Stimulated activated CD8-positive, alpha-beta memory T cell treated with anti-CD3 and anti-CD28 coated beads, Interleukin-12 subunit alpha, Interleukin-12 subunit beta, amount 100 ng/mL, for 24 hours (primary cell): ENCODE data around the gene CNTNAP1.

Source experiments
- DNase-seq: peaks from one replicate; pipeline ENCODE4 v3.0.0-alpha.2; 2020; ENCODE audit errors: extremely low read depth

CNTNAP1 gene

DNA sequence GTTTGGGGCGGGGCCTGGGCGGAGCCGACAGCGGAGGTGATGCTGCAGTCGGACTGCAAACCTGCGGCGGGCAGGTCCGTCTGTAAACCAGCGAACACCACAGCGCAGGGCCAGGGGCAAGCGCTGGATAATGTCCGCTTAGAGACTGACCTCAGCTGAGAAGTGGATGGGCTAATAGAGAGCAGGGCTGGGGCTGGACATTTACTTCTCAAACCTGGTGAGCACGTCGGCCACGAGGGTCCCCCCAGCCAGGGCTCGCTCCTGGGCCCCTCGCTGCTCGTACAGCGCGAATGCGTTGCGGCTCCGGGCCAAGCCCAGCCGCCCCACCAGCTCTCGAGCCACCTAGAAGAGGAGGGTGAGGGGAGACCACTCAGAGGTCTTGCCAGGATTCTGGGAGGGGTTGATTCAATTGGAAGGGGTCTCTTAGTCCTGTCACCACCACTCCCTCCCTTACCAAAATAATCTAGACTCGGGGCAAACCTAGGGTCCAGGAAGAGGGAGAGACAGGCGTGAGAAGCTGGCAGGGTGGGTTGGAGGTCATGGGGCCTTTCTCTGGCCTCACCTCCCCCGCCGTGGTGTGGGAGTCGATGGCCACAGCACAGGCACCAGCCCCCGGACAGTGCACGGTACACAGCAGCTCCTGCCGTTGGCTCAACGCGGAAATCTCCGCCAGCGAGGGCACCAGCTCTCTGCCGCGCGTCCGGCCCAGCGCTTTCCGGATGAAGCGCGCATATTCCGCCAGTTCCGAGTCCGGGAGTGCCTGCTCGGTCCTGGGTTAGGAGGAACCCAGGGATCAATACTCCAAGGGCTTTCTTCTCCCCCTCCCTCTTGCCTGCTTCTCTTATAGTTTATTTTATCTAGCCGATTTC lies 11.3 kb upstream of the CNTNAP1 start:
- no peak for DNase-seq

GRCh38 chr17:42672038-42672437 lies 10.3 kb upstream of the CNTNAP1 start:
- no peak for DNase-seq

- DNase-seq = no peak
Measured at GRCh38 chr17:42673266-42673884, 9.0 kb upstream of the CNTNAP1 start.

DNA sequence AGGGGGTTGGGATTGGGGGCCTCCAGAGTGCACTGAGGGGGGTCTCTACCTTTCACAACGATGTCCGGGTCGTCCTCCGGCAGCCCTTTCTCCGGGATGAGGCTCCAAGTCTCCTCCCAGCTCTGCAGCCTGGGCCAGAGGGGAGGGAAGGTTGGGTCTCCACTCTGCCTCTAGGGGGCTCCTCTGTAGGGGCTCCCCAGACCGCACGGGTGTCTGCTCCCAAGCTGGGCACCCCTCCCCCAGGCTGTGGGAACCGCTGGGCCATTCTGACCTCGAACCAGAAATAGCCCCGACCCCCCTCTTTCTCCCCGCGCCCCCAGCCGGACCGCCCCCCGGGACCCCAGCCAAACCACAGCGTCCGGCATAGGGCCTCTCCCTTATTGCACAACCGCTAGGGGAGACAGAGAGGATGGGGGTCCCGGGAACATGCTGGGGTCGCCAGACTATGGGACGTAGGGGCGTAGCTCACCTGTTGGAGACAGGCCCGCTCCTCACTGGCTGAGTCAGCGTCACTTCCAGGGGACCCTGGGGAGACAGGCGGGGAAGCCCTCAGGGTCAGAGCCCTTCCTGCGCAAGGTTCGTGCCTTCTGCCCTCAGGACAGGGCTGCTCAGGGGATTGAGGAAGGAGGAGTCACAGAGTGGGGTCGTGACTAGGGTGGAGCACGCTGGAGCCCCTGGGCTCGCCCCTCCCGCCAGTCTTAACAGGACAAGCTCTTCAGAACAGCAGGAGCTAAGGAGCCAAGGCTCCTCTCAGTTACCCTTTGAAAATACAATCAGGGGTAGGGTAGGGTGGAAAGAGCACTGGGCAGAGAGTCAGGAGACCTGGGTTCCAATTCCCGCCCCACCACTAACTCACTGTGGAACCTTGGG lies 8.2 kb upstream of the CNTNAP1 start:
- no peak for DNase-seq

- no peak for DNase-seq
Measured at GRCh38 chr17:42674755-42675347, 7.5 kb upstream of the CNTNAP1 start.

GRCh38 chr17:42675348-42675964 lies 6.9 kb upstream of the CNTNAP1 start:
- no peak for DNase-seq

GRCh38 chr17:42675965-42676423 lies 6.3 kb upstream of the CNTNAP1 start:
- no peak for DNase-seq

DNA sequence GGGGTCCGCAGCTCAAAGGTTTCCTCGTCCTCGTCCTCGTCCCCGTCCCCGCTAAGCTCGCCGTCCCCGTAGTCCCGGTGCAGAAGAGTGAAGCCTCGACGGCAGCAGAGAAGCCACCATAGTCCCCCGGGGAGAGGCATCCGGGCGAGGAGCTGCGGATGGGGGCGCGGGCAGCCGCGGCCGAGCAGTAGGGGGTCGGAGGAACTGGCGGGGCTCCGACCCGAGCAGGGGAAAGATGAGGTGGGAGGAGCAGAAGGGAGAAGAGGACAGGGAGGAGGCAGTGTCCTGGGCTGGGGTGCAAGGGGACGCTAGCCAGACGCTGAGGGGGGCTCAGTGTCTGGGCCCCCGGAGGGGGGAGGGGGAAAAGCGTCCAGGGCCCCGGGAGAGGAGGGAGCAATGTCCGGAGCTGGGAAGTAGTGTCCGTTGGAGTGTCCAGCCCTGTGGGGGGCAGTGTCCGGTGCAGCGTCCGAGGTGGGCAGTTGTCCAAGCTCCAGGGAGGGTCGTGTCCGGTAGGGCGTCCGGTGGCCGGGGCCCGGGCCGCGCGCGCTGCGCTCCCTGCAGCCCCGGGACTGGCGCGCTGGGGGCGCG lies 5.8 kb upstream of the CNTNAP1 start, which contains the start of gene PLEKHH3:
PLEKHH3 (minus strand) TSS at position 571 of the 588 bp plus-strand sequence; CDS start at position 140, 431 bp downstream.
- DNase-seq = no peak

DNA sequence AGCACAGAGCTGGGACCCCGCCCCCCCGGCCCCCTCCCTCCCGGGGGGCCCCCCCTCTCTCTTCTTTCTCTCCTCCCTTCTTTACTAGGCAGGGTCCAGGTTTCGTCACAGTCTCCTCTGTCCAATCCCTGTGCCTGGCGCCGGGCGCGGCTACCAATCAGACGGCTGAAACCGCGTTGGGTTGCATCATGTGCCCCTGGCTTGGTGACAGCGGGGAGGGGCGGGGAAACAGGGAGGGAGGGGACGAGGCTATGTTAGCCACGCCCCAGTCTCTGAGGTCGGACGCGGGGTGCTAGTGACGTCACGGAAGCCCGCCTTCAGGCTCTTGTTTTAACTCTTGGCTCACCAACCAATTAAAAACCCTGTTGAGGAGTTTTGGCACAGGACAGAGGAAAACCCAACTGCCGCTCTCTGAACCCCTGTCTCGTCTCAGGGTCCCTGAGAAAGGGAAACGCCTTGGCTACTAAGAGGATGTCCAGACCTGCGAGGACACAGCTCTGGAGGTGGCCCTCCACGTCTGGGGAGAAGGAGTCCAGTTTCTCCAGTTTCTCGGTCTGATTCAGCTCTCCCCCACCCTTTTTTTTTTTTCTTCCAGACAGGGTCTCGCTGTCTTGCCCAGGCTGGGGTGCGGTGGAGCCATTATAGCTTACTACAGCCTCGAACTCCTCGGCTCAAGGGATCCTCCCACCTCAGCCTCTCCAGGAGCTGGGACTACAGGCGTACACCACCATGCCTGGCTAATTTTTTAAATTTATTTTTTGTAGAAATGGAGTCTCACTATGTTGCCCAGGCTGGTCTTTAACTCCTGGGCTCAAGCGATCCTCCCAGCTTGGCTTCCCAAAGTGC lies 5.1 kb upstream of the CNTNAP1 start:
- peak; percentile 96 for DNase-seq

GRCh38 chr17:42677921-42678781 lies 4.2 kb upstream of the CNTNAP1 start:
- DNase-seq = peak; percentile 50

- DNase-seq = no peak
Measured at GRCh38 chr17:42678951-42679491, 3.3 kb upstream of the CNTNAP1 start.

- DNase-seq = no peak
Measured at GRCh38 chr17:42679492-42680330, 2.6 kb upstream of the CNTNAP1 start.

DNA sequence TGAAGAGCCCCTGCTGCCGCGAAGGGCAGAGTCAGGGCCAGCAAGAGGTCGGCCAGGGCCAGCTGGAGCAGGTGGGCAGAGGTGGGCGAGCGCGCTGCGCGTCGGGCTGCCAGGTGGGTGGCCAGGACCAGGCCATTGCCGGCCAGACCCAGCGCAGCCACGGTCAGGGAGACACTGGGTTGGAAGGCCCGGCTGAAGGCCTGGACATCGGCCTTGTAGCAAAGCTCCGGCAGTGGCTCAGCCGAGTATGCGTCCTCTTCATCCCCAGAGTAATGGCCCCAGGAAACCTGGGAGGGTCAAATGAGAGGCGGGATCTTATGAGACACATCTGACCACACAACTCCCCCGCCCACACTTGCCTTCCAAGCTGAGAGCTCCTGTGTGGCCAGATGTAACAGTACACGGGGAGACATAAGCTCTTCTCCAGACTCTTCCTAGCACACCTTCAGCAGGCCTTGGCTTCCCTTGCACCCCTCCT lies 2.0 kb upstream of the CNTNAP1 start:
- no peak for DNase-seq

DNA sequence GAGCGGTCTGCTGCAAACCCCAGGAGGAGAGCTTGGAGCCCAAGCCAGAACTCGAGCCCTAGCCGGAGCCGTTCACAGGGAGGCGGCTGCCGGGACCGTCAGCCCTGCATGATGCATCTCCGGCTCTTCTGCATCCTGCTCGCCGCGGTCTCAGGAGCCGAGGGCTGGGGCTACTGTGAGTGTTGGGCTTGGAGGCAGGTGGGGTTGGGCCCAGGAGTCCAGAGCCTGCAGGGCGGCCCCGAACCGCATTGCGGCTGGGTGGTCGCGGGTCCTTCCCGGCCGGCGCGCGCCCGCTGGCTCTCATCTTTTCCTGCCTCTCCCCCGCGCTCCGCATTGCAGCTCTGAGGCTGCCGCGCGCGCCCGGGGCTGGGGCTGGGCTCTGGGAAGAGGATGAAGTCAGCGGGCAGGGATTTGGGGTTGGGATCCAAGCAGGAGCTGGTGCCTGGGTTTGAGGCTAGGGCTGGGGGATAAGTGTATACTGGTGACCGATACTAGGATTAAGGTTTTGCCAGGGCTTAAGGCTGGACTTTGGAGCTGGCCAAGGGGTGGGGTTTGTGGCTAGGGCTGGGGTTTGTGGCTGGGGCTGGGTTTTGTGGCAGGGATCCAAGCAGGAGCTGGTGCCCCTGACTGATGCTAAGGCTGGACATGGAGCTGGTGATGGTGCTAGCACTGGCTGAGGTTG lies 532 bp downstream of the CNTNAP1 start:
- no peak for DNase-seq

- no peak for DNase-seq
Measured at GRCh38 chr17:42683407-42684034, 1.2 kb downstream of the CNTNAP1 start.

DNA sequence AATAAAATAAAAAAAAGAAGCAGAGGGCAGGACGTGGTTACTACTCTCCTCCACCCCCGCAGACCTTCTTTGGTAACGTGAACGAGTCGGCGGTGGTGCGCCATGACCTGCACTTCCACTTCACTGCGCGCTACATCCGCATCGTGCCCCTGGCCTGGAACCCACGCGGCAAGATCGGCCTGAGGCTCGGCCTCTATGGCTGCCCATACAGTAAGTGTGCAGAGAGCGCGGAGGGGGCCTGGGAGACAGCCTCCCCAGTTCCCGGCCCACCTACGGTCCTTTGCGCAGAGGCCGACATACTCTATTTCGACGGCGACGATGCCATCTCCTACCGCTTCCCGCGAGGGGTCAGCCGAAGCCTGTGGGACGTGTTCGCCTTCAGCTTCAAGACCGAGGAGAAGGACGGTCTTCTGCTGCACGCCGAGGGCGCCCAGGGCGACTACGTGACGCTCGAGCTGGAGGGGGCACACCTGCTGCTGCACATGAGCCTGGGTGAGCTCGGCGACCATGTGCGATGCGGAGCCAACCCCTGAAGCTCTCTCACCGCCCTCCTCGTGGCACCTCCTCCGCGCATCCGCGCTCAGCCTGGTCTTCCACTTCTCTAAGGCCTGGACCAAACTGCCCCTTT lies 2.7 kb downstream of the CNTNAP1 start:
- DNase-seq = no peak
